Measurements from ENCODE around the gene FKBP4.
A peak's percentile ranks its signal among the peaks of the same experiment; 100 is the strongest.

Gene FKBP4

DNA sequence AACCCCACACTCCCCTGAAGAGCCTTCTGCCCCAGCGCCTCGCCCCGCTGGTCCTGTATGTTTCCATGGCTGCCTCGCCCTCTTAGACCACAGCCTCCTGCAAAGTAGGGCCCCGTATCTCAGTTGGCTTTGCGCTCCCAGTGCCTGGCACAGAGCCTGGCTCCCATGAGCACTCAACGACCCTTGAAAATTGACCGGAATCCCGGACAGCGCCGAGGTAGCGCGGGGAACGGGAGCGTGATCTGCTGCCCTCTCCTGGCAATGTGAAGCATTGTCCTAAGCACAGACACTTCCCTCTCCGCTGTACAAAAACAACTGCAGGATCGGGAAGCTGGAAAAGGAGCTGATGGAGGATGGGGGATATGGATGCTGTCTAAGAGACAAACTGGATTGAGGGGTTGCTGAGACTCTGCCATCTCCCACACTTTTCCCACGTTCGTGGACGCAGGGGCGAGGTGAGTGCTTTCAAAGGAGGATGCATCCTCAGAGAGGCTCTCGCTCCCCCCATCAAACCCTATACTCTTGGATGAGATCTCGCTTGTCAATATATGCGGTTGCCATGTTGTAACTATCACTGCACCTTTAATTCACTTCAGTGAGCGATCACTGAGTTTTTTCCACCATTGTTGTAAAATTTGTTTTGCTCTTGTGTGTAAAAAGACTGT is 10.7 kb upstream of the FKBP4 start:
- DNase-seq: peak; percentile 74

DNA sequence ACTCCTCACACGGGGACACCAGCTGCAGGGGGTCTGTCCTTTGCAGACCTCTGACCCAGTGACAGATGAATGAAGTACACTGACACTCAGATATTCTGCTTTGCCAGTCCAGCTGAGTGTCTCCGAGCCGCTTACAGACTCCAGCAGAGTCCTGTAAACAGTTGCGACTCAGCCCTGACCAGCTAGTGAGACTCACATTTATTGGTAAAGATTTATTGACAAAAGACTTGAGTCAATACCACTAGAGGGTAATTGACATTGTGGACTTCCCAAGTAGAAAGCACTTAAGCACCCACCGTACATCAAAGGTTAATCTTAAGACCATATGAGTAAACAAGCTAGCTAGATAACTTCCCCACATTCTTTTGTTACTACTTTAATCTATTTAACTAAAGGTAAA is 9.8 kb upstream of the FKBP4 start:
- no peak for DNase-seq

DNA sequence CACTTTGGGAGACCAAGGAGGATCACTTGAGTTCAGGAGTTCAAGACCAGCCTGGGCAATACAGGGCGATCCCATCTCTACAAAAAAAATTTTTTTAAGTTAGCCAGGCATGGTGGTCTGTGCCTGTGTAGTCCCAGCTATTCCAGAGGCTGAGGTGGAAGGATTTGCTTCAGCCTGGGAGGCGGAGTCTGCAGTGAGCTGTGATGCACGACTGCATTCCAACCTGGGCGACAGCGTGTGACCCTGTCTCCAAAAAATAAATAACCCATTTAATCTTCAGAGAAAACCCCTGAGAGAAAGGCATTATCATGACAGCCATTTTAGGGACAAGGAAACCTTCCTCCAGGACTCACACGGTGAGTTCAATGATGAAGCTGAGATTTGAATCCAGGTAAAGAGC is 3.7 kb upstream of the FKBP4 start:
- DNase-seq: no peak

DNA sequence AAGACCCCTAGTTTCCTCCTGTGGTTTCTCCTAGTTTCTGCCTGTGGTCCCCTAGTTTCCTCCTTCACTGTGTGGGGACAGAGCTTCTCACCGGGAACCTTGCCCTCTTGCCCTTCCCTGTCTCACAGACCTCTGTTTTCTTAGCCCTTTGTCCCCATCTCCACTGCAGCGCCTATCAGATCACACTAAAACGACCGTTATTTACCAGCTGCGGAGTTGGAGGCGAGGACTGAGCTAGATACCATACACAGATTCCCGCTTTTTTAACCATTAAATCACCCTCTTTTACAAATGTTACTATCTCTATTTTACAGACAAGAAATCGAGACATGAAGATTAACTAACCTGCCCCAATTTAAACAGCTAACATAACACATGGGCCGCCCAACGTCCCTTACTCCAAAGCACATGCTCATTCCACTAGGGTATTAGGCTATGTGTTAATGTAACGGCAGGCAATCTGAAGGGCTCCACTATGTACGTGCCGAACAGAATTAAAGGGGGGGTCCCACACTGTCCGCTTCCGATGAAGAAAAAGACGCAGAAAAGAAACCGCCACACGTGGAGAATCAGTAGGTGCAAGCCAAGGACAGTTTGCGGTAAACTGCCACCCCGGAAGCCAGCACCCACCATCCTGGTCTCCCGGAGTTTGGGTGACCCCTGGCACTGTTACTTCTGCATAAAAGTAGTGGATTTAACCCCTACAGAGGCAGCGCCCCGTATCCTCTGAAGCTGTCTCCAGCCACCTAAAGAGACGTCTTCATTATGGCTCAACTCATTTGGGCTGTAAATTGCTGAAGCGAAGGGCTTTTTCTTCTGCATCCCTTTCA is 1.9 kb upstream of the FKBP4 start:
- DNase-seq: peak; percentile 76

DNA sequence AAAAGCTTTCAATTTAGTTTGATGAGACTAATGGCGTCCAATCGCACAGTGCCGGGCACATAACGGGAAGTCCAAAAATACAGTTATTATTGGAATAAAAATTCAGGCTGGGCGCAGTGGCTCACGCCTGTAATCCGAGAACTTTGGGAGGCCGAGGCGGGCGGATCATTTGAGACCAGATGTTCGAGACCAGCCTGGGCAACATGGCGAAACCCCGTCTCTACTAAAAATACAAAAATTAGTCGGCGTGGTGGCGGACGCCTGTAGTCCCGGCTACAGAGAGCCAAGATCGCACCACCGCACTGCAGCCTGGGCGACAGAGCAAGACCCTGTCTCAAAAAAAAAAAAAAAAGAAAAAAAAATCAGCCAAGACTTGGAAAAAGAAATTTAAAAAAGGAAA is 1.2 kb upstream of the FKBP4 start:
- no peak for DNase-seq

DNA sequence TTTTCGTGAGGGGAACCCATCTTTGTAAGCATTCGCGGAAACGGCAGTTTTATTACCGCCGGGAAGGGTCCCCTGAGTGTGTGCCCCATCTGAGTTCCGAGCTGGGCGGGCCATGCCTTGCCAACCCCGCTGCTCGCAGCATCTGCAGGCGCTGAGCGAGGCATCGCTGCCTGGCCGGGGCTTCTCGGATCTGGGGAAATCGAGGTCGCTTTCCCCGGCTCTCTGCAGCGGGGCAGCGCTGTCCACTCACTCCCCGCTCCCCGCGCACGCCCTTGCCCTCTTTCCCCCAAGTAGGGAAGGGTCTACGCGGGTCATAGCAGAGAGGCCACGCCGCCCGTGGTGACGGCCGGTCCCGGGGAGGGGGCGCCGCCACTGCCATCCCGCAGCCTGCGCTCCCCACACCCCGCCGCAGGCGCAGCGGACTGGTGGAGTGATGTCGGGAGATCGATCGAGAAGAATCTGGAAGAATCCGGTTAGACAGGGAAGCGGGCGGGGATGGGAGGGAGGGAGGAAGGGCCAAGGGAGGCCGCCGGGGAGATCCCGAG is 507 bp upstream of the FKBP4 start:
- DNase-seq: no peak

DNA sequence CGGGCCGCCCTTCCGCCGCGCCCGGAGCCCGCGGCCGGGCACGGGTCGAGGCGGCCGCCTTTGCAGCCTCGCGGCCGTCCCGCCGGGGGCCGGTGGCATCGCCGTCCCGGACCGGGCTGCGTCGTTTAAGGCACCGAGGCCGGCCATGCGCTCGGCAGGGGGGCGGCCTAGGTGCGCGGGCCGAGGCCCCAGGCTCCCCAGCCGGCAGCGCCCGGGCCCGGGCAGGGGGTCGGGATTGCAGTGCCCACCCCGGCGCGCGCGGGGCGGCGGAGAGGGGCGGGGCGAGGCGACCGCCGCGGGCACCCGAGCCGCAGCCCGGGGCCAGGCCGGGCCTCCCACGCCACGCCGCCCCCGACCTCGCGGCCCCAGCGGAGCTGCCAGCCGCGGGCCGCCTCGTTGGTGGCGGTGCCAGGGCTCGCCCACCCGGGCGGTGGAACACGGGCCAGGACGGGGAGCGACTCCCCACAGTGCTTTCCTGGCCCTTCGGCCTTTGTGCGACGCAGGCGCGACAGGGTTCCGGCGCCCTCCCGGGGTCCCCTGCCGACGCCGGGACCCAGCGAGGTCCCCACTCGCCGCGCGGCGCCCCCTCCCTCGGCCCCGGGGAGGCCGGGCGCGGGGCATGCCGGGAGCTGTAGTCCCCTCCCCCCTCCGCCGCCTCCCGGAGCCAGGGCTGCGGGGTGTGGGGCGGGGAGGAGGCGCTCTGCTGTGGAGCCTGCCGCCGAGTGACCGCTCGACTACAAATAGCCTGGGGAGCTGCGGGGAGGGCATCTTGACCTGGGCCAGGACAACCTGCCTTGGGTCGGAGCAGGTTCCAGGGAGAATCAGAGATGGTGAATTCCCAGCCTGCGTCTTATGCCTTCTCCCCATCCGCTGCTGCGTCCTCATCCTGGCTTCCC is 769 bp downstream of the FKBP4 start:
- DNase-seq: peak; percentile 64

DNA sequence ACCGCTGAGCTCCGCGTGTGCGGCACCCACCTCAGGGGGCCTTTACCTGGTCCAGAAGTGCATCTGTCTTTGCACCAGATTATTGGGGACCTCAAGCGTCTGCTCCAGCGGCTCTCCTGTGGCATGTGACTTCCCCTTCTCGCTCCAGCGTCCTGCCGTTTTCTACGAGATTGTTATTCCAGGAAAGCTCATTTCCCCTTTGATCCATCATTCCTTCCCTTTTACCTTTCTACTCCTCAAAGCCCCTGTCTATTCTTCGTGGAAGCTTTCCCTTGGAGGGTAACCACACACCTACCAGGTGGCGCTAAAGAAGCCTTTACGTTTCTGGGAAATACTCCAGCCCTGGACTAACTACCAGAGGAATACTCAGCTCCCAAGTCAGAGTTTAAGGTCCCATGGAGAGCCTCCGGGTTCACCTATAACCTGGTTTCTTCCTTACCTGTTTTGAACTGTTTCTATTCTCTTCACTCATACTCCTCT is 1.5 kb downstream of the FKBP4 start:
- no peak for DNase-seq

DNA sequence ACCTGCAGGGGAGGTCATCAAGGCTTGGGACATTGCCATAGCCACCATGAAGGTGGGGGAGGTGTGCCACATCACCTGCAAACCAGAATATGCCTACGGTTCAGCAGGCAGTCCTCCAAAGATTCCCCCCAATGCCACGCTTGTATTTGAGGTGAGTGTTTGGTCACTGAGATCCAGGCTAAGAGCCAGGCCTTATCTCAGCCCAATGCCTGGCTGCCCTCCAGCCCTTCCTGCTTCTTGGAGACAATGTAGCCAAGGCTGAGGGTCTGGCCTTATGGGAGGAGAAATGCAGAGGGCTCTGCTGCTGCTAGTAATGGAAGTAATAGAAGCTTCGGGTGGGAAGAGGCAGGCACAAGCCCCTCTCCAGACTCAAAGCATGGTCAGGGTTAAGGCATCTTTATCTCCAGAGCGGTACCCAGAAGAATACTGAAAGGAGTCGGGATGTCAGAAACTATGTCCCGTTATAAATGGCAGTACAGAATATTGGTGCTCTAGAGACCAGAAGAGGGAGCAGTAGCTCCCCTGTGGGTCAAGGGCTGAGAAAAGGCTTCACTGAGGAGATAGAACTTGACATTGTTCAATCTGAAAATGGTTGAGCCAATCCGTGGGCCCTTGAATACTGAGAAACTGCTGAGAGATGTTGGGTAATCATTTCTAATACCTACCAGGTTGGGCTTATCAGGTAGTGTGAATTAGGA is 3.1 kb downstream of the FKBP4 start:
- DNase-seq: peak; percentile 39

DNA sequence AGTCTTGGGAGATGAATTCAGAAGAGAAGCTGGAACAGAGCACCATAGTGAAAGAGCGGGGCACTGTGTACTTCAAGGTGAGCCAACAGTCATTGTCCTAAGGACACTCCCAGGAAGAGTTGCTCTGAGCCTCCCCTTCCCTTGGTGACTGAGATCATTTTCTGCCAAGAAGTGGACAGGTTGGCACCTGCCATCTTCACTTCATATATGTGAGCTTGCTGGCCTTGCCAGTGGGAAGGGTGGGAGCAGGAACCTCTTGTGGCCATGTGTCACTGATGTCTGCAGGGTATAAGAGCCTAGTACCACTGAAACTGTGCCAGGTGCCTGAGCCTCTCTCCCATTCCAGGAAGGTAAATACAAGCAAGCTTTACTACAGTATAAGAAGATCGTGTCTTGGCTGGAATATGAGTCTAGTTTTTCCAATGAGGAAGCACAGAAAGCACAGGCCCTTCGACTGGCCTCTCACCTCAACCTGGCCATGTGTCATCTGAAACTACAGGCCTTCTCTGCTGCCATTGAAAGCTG is 5.3 kb downstream of the FKBP4 start:
- no peak for DNase-seq

DNA sequence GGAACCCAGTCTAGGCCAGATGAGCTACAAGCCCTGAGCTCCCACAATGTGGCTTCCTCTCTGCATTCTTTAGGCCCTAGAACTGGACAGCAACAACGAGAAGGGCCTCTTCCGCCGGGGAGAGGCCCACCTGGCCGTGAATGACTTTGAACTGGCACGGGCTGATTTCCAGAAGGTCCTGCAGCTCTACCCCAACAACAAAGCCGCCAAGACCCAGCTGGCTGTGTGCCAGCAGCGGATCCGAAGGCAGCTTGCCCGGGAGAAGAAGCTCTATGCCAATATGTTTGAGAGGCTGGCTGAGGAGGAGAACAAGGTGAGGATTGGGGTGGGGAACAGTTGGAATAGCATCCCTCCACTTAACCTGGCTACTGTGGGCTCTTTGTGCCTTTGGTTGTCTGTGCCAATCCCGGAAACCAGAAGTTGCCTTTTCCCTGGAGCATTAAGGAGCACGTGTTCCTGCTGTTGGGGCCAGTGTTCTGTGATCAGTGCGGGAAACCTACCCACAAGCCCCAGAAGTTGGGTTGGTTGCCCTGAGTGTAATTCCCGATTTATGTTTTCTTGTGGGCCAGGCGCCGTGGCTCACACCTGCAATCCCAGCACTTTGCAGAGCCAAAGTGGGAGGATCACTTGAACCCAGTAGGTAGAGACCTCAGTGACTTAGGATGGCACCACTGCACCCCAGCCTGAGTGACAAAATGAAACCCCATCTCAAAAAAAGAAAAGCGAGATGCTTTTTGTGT is 6.4 kb downstream of the FKBP4 start:
- no peak for DNase-seq

DNA sequence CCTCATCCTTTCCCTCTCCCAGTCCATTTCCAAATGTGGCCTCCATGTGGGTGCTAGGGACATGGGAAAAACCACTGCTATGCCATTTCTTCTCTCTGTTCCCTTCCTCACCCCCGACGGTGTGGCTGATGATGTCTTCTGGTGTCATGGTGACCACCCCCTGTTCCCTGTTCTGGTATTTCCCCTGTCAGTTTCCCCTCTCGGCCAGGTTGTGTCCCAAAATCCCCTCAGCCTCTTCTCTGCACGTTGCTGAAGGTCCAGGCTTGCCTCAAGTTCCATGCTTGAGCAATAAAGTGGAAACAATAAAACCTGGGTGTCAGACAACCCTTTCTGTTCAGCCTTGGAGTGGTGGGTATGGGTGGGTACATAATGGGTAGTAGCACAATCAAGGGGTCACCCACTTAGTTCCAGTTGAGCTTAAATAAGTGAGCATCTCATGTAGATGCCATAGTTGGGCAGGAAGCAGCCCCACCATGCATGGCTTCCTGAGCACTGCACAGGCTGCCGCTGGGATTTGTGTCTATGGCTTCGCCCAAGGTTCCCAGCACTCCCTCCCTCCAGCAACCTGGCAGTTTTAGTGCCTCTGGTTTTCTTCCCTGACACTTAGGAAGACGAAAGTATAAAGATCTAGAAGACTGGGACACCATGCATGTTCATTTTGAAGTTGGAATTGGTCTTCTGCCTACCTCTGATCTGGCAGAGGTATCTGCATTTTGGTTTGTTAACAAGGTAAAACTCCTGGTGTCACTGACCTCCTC is 9.0 kb downstream of the FKBP4 start:
- DNase-seq: no peak

DNA sequence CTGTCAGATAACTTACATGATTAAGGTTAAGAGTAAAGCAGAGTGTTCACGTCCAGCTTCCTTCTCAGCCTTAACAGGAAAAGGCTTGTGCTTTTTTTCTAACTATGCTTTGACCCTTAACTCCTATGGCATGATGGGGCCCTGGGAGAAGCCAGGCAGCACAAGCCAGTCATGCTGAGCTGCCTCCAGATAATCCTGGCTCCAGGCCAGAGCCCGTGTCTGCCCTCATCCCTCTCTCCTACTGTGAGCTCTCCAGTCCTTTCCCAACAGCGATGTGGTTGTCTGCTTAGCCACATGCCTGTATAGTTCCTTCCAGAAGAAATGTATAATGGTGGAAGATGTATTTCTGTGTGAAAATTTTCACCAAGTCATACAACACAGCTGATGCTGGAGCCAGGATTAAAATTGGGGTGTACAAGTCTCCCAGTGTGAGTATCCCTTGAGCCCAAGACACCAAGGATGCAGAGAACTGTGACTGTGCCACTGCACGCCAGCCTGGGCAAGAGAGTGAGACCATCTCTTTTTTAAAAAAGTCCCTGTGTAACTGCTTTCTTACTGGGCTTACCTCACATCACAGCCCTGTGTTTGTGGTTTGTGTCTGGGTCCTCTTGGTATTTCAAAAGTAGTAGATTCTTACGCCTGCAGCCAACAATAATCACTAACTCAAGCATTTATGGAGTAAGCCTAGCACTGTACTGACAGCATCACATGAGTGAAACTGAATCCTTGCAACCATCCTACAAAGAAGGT is 9.8 kb downstream of the FKBP4 start:
- DNase-seq: no peak

DNA sequence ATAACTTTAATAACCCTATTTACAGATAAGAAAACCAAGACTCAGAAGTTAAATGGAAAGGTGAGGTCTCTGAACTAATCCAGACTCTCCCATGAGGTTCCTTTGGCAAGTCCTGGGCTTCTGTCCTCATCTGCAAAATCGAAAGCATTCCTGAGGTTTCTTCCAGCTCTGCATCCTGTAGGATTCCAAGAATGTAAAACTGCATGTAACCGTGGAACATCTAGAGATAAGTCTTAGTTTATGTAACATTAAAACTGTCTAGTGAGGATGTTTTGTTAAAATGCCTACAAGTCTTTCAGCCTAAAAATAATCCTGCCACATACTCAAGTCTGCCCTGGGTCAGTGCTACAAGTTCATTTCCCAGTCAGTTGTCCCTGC is 10.4 kb downstream of the FKBP4 start:
- no peak for DNase-seq

DNA sequence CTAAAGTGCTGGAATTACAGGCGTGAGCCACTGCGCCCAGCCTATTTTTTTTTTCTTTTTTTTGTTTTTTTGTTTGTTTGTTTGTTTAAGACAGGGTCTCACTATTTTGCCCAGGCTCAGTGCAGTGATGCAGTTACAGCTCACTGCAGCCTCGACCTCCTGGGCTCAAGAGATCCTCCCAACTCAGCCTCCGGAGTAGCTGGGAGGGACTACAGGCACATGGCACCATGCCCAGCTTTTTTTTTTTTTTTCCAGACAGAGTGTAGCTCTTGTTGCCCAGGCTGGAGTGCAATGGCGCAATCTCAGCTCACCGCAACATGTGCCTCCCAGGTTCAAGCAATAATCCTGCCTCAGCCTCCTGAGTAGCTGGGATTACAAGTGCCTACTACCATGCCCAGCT is 11.9 kb downstream of the FKBP4 start:
- no peak for DNase-seq

DNA sequence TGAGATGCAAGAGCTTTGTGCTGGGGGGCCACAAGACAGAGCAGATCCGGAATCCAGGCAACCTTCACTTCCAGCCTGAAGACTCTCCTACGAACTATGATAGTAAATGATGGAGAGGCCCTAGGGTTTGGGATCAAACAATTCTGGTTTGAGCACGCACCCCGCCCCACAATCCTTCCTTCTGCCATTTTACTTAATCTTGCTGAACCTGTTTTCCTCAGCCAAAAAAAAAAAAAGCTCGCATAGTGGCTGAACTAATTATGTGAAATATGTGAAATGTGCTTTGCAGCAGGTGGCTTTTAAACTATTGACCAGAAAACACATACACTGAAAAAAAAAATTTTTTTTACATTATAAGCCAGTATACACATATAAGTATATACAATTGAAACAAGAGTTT is 17.0 kb downstream of the FKBP4 start:
- no peak for DNase-seq

DNA sequence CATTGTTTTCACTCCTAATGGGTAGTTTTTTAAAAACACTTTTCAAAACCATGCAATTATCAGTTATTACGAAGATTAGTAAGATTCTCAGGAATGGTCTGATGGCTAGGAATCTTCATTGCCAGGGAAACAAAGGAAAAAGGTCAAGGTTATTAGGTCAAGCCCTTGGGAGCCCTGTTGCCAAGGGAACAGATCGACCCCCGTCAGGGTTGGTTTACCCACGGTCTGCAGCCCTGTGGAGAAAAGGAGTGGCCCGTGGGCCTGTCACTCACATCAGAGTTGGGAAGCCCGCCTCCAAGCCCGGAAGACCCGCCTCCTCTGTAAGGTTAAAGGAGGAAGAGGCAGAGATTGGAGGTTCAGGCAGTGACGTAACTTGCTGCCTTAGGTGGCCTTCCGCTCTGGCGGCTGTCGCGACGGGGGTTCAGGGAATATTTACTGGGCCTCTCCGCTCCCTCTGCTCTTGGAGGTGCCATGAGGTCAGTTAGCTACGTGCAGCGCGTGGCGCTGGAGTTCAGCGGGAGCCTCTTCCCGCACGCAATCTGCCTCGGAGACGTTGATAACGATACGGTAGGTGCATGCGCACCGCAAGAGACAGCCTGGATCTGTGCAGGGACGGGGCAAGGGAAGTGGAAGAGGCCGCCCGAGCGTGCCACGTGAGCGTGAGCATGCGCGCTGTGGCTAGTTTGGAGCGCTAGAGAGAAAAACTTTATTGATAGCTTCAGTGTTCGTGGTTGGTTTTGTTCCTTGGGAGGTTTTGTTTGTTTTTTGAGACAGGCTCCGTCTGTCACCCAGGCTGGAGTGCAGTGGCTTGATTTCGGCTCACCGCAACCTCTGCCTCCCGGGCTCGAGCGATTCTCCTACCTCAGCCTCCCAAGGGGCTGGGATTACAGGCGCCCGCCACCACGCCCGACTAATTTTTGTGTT is 17.8 kb downstream of the FKBP4 start, which contains the start of gene ITFG2:
Gene ITFG2, plus strand, starts transcription at position 379 of the 924 bp plus-strand sequence. Its CDS starts 93 bp downstream, at position 472.
- peak; percentile 100 for DNase-seq

Measured in hematopoietic multipotent progenitor cell treated with erythropoietin and hydrocortisone succinate and interleukin-3 and kit ligand, for 8 days (in vitro differentiated cells).